Endothelial cell of umbilical vein (primary cell): Measurements from ENCODE around the gene ABHD14A. TPM values are rescaled to one million over a fixed set of nuclear protein-coding genes. Genes with fewer than 3 reads are reported as not detected.

Experiments
- BruUV-seq: library from RNA; stranded (reverse); fragments of 400-500 nt; replicated peaks from 2 replicates; lab custom pipeline; 2021; lab: Mats Ljungman, UMichigan
- CTCF ChIA-PET: fragments of 300-600, 350-600 bp; sonication (Branson Sonifier 250); formaldehyde crosslinking; loops from one replicate; lab custom pipeline; 2021; ENCODE audit warnings: antibody characterized with exemption, inconsistent platforms; lab: Charles Lee
- POLR2A ChIA-PET: fragments of 300-600, 350-600 bp; sonication (Branson Sonifier 250); formaldehyde crosslinking; loops from one replicate; lab custom pipeline; 2021; ENCODE audit warnings: antibody characterized with exemption, inconsistent platforms; lab: Charles Lee
- DNase-seq: peaks from one replicate; pipeline ENCODE4 v3.0.0-alpha.2; 2011; ENCODE audit warnings: low read depth, low spot score
- FAIRE-seq: peaks from 2 replicates; lab custom pipeline; 2011; peaks lifted over from hg19 to GRCh38; lab: Jason Lieb, UNC
- H2AFZ ChIP-seq: 2 replicates; pipeline ENCODE4 v1.6.0; 2012; ENCODE audit warnings: low read depth, low read length, control low read depth, inconsistent platforms
- H3K27ac ChIP-seq: 2 replicates; pipeline ENCODE4 v1.5.1; 2011; ENCODE audit warnings: low read depth, mild to moderate bottlenecking, control low read depth, low read length, moderate library complexity; ENCODE audit not compliant: insufficient read depth
- H3K27me3 ChIP-seq, 2 experiments: 2 replicates each; pipeline versions ENCODE4 v1.6.0 to v1.6.1; 2011; ENCODE audit warnings: low read length in 2 of 2, mixed read lengths in 1 of 2; ENCODE audit not compliant: control insufficient read depth in 2 of 2, insufficient read depth in 2 of 2
- H3K36me3 ChIP-seq, 2 experiments: 2 replicates in 1 of 2; 3 replicates in 1 of 2; pipeline ENCODE4 v1.5.1; 2011; ENCODE audit warnings: low read length in 2 of 2, mild to moderate bottlenecking in 1 of 2, moderate library complexity in 1 of 2; ENCODE audit not compliant: control insufficient read depth in 2 of 2, insufficient read depth in 2 of 2; ENCODE audit errors: extremely low read depth in 1 of 2
- H3K4me1 ChIP-seq: 3 replicates; pipeline ENCODE4 v1.5.1; 2011; ENCODE audit warnings: mild to moderate bottlenecking, low read length; ENCODE audit not compliant: control insufficient read depth, insufficient read depth; ENCODE audit errors: extremely low read depth
- H3K4me2 ChIP-seq: 2 replicates; pipeline ENCODE4 v1.6.1; 2011; ENCODE audit warnings: low read length, control low read depth, mixed read lengths; ENCODE audit not compliant: insufficient read depth
- H3K4me3 ChIP-seq, 3 experiments: fragments of 200-600 bp in 1 of 3; sonication (generic), shearing (Covaris generic) in 1 of 3; replicated peaks in 1 of 3; 2 replicates each; pipeline ENCODE4 v1.5.1; 2011 to 2016; ENCODE audit warnings: control low read depth in 3 of 3, low read length in 3 of 3, mild to moderate bottlenecking in 2 of 3, inconsistent platforms in 1 of 3, low read depth in 1 of 3, moderate library complexity in 1 of 3; ENCODE audit not compliant: insufficient read depth in 1 of 3
- H3K79me2 ChIP-seq: 2 replicates; pipeline ENCODE4 v1.6.0; 2012; ENCODE audit warnings: low read length, inconsistent platforms; ENCODE audit not compliant: control insufficient read depth, insufficient read depth
- H3K9ac ChIP-seq: replicated peaks from 2 replicates; pipeline ENCODE3; 2011; ENCODE audit warnings: low read length, control low read depth; ENCODE audit not compliant: insufficient read depth; ENCODE audit errors: extremely low read depth
- H3K9me1 ChIP-seq: replicated peaks from 3 replicates; pipeline ENCODE4 v1.6.0; 2011; ENCODE audit warnings: mild to moderate bottlenecking, low read length; ENCODE audit not compliant: control insufficient read depth, insufficient read depth; ENCODE audit errors: extremely low read depth
- H3K9me3 ChIP-seq: replicated peaks from 2 replicates; pipeline ENCODE4 v1.5.1; 2012; ENCODE audit warnings: low read length, inconsistent platforms; ENCODE audit not compliant: control insufficient read depth, insufficient read depth
- H4K20me1 ChIP-seq: replicated peaks from 2 replicates; pipeline ENCODE3; 2011; ENCODE audit warnings: mild to moderate bottlenecking, low read length; ENCODE audit not compliant: control insufficient read depth, insufficient read depth; ENCODE audit errors: extremely low read depth
- EZH2 ChIP-seq: IDR thresholded peaks from 2 replicates; pipeline ENCODE4 v1.6.1; 2012; ENCODE audit warnings: borderline replicate concordance, low read depth, mild to moderate bottlenecking, moderate library complexity, low read length, inconsistent platforms; ENCODE audit not compliant: severe bottlenecking
- FOS ChIP-seq: IDR thresholded peaks from 2 replicates; pipeline ENCODE4 v1.6.1; 2011; ENCODE audit warnings: mild to moderate bottlenecking, low read length, moderate library complexity, borderline replicate concordance; ENCODE audit not compliant: insufficient read depth
- GATA2 ChIP-seq: IDR thresholded peaks from 2 replicates; pipeline ENCODE4 v1.7.0; 2011; ENCODE audit warnings: low read depth, mild to moderate bottlenecking, moderate library complexity, mixed read lengths, low read length; ENCODE audit not compliant: insufficient read length, insufficient read depth
- JUN ChIP-seq: IDR thresholded peaks from 2 replicates; pipeline ENCODE4 v1.6.1; 2011; ENCODE audit warnings: borderline replicate concordance, low read depth; ENCODE audit not compliant: insufficient read length, insufficient read depth
- MYC ChIP-seq: IDR thresholded peaks from one replicate; pipeline ENCODE4 v1.6.1; 2011; ENCODE audit warnings: mild to moderate bottlenecking, low read depth, low read length
- POLR2A ChIP-seq: IDR thresholded peaks from 2 replicates; pipeline ENCODE4 v1.6.1; 2012; ENCODE audit warnings: low read depth, mild to moderate bottlenecking, control low read depth, low read length
- POLR2AphosphoS5 ChIP-seq: IDR thresholded peaks from 2 replicates; pipeline ENCODE4 v1.6.1; 2012; ENCODE audit warnings: low read depth, mild to moderate bottlenecking, control low read depth, low read length, moderate library complexity; ENCODE audit not compliant: insufficient read depth
- dilution Hi-C: fragments of 300-500 bp; cut with MboI; formaldehyde crosslinking; loops from one replicate; pipeline ENCODE4 v1.15.0; 2019; ENCODE audit warnings: low sequenced_read_pairs; ENCODE audit not compliant: extremely low pct_ligation_motif_present
- intact Hi-C: fragments of 100-400 bp; cut with micrococcal nuclease; formaldehyde crosslinking; loops from one replicate; pipeline ENCODE4 v1.10.0; 2022
- polyA plus RNA-seq, 4 experiments: library from polyadenylated mRNA; depleted of rRNA in 3 of 4; stranded (reverse) in 3 of 4; unstranded in 1 of 4; fragments of >200 nt; gene quantifications; 2 replicates each; pipeline versions ENCODE4 v1.2.1 to v1.2.3, GENCODE V29; 2011 to 2012; ENCODE audit warnings: missing spikeins in 1 of 4
- total RNA-seq: library from RNA; stranded (reverse); gene quantifications from 2 replicates; pipeline ENCODE4 v1.2.3, GENCODE V29; 2021
- TF ChIP-seq, protein P1 (sequence below), 2 donors: IDR thresholded peaks; 1 replicate in 1 of 2; 2 replicates in 1 of 2; pipeline ENCODE4 v1.5.1; 2011; ENCODE audit warnings: low read length in 2 of 2, mild to moderate bottlenecking in 2 of 2, moderate library complexity in 2 of 2, control low read depth in 1 of 2, inconsistent platforms in 1 of 2, low read depth in 1 of 2; ENCODE audit not compliant: insufficient read depth in 1 of 2; ENCODE audit errors: extremely low read depth in 1 of 2
- TF ChIP-seq, protein P2 (sequence below): IDR thresholded peaks from 2 replicates; pipeline ENCODE4 v1.6.1; 2011; ENCODE audit not compliant: insufficient read depth, insufficient read length

ABHD14A gene
- total and polyA plus RNA-seq, 2 donors (not counting 3 experiments of a cell fraction or from before 2014, with no cell fraction given) = 6.6 to 23.7 TPM

DNA sequence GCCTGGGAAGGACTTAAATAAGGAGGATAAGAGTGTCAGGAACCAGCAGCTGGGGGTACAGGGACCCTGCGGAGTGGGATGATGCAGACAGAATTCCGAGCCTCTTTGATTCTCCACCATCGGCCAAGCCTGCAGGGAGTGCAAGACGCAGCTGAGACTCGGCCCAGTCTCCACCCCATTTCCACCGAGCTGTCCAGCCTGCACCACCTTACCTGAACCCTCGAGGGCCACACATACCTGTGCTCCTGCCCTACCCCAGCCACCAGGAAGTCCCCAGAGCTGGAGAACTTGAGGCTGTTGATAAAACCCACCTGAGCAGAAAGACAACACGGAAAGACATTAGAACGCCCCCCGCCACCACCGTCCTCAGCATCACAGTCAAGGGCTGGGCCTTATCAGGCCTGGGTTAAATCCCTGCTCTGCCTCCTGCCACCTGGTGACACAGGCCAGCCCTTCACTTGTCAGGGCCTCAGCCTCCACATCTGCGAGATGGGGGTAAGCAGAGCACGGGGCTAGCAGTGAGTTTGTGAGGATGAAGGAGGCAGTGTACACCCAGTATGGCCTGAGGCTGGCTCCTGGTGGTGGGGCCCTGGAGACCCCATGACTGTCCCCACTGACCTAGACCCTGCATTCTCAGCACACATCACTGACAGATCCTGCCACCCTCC, 41.3 kb upstream of the ABHD14A start:
- H2AFZ ChIP-seq = no peak overlapping the region
- ChIA-PET POLR2A (no interaction called here), CTCF (interaction anchor here (0.9 to 1.4 kb wide), 2 partner anchors 8 to 40 kb away, joined by 3 read pairs; partner anchors contain the start of genes ABHD14B and RRP9)
- no peaks in the 10 kb centered on the region for H3K9me1 ChIP-seq
- H3K4me3 ChIP-seq = no peak overlapping the region
- no peaks in the 10 kb centered on the region for H3K9me3 ChIP-seq
- H3K9ac ChIP-seq = no peak overlapping the region
- intact Hi-C loops = no loop called here
- FAIRE-seq (no peak), DNase-seq (no peak)
- no peak overlapping the region for H3K27ac ChIP-seq
- H3K27me3 ChIP-seq = no peaks in the 10 kb centered on the region
- no peaks in the 10 kb centered on the region for H4K20me1 ChIP-seq
- no TSS peak for BruUV-seq
- H3K4me1 ChIP-seq = no peaks in the 10 kb centered on the region
- dilution Hi-C loops = no loop called here
- H3K36me3 ChIP-seq = peaks cover 0 to 41% of the 10 kb centered on the region in 2 experiments
- no peak for TF ChIP-seq MYC
- TF ChIP-seq, protein P1, sequence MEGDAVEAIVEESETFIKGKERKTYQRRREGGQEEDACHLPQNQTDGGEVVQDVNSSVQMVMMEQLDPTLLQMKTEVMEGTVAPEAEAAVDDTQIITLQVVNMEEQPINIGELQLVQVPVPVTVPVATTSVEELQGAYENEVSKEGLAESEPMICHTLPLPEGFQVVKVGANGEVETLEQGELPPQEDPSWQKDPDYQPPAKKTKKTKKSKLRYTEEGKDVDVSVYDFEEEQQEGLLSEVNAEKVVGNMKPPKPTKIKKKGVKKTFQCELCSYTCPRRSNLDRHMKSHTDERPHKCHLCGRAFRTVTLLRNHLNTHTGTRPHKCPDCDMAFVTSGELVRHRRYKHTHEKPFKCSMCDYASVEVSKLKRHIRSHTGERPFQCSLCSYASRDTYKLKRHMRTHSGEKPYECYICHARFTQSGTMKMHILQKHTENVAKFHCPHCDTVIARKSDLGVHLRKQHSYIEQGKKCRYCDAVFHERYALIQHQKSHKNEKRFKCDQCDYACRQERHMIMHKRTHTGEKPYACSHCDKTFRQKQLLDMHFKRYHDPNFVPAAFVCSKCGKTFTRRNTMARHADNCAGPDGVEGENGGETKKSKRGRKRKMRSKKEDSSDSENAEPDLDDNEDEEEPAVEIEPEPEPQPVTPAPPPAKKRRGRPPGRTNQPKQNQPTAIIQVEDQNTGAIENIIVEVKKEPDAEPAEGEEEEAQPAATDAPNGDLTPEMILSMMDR (IDR thresholded peaks at IDR 0.05; ENCODE audit: extremely low read depth in 1 of 2, insufficient read depth in 1 of 2, low read depth in 1 of 2, low read length in 2 of 2) = no peak
- TF ChIP-seq JUN = no peak
- TF ChIP-seq POLR2A = no peak
- no peak for TF ChIP-seq FOS
- TF ChIP-seq POLR2AphosphoS5 = no peak
- TF ChIP-seq, protein P2, sequence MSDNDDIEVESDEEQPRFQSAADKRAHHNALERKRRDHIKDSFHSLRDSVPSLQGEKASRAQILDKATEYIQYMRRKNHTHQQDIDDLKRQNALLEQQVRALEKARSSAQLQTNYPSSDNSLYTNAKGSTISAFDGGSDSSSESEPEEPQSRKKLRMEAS = no peak
- TF ChIP-seq EZH2 = no peak
- TF ChIP-seq GATA2 = no peak
- no peaks in the 10 kb centered on the region for H3K79me2 ChIP-seq
- H3K4me2 ChIP-seq = no peak overlapping the region
